Upper lobe of right lung (tissue), 1 donor: ENCODE data around the gene CDS1. TPM values are rescaled to one million over a fixed set of nuclear protein-coding genes. Genes with fewer than 3 reads are reported as not detected.
A peak's percentile ranks its signal among the peaks of the same experiment; 100 is the strongest.

ENCODE experiments used
- ATAC-seq: fragments of 200-7000 bp; cut with Tn5 transposase; one replicate; pipeline ENCODE4 v1.9.1; 2020; ENCODE audit warnings: mild to moderate bottlenecking, moderate library complexity
- DNase-seq: peaks from one replicate; pipeline ENCODE4 v3.0.0-alpha.2; 2020
- H3K27ac ChIP-seq: fragments of 200-600 bp; one replicate; pipeline ENCODE4 v1.8.0; 2022
- H3K27me3 ChIP-seq: fragments of 200-600 bp; one replicate; pipeline ENCODE4 v1.8.0; 2022; ENCODE audit warnings: mild to moderate bottlenecking
- H3K36me3 ChIP-seq: fragments of 200-600 bp; one replicate; pipeline ENCODE4 v1.8.0; 2022
- H3K4me1 ChIP-seq: fragments of 200-600 bp; one replicate; pipeline ENCODE4 v1.8.0; 2022
- H3K4me3 ChIP-seq: fragments of 200-600 bp; one replicate; pipeline ENCODE4 v1.8.0; 2022; ENCODE audit warnings: mild to moderate bottlenecking
- H3K9me3 ChIP-seq: fragments of 200-600 bp; one replicate; pipeline ENCODE4 v1.8.0; 2022
- intact Hi-C: fragments of 100-400 bp; cut with DNase I; formaldehyde crosslinking; loops from one replicate; pipeline ENCODE4 v1.11.0; 2022
- total RNA-seq: library from RNA; stranded (reverse); fragmentation: NEBNext Ultra II Directional; extraction: Animal tissue kit (Norgen Biotek cat#: 25700); gene quantifications from one replicate; pipeline ENCODE4 v1.2.1, GENCODE V29; 2021
- TF ChIP-seq, protein P1 (sequence below): fragments of 200-600 bp; IDR thresholded peaks from one replicate; pipeline ENCODE4 v1.8.0; 2022; ENCODE audit warnings: antibody characterized with exemption
- donor health status: DM: no; HTN: yes; CAD: no; lungs with severe emphysema.

The CDS1 gene
- total RNA-seq, 1 donor from 2014 or later, result 25.1 TPM

DNA sequence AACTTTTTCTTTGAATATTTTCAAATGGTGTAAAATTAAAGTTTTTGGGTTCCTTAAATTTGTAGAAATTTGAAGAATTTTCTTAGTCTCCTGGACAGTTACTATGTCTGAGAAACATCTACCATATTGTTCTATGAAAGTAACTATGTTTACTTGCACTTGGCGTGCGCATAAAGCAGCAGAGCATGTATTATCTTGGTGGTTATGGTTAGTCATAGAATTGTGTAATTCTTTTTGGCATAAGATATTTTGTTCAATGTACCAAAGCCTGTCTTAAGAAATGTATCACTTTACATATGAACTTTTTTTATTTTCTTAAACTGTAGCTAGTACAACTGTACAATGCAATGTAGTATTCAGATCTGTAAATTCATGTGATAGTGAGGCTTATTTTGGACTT lies 49.2 kb downstream of the CDS1 start:
- intact Hi-C loops, result no loop called here
- no peaks in the 10 kb centered on the region for H3K4me1 ChIP-seq
- TF ChIP-seq, protein P1, sequence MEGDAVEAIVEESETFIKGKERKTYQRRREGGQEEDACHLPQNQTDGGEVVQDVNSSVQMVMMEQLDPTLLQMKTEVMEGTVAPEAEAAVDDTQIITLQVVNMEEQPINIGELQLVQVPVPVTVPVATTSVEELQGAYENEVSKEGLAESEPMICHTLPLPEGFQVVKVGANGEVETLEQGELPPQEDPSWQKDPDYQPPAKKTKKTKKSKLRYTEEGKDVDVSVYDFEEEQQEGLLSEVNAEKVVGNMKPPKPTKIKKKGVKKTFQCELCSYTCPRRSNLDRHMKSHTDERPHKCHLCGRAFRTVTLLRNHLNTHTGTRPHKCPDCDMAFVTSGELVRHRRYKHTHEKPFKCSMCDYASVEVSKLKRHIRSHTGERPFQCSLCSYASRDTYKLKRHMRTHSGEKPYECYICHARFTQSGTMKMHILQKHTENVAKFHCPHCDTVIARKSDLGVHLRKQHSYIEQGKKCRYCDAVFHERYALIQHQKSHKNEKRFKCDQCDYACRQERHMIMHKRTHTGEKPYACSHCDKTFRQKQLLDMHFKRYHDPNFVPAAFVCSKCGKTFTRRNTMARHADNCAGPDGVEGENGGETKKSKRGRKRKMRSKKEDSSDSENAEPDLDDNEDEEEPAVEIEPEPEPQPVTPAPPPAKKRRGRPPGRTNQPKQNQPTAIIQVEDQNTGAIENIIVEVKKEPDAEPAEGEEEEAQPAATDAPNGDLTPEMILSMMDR, result no peak
- DNase-seq, result no peak
- H3K36me3 ChIP-seq, result no peaks in the 10 kb centered on the region
- no peak overlapping the region for H3K27ac ChIP-seq
- no peaks in the 10 kb centered on the region for H3K9me3 ChIP-seq
- no peak overlapping the region for H3K4me3 ChIP-seq
- H3K27me3 ChIP-seq, result no peaks in the 10 kb centered on the region
- ATAC-seq, result no peak

DNA sequence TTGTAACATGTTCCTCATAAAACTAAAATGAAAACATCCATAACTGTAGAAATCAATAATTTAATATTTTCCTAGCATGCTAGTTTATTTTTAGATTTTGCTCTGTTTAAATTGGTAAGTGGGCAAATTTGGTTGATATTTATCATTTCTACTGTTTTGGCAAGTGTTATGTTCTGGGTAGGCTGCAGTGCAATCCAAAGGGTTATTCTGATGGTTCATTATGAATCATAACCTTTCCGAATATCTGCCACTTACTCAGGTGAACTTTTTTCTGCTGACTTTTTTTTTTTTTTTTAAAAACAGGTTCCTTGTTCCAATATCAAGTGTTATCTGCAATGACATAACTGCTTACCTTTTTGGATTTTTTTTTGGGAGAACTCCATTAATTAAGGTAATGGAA lies 52.0 kb downstream of the CDS1 start:
- Histone ChIP-seq H3K4me1 (no peaks in the 10 kb centered on the region), H3K9me3 (no peaks in the 10 kb centered on the region), H3K27ac (no peak overlapping the region), H3K36me3 (no peaks in the 10 kb centered on the region), H3K27me3 (no peaks in the 10 kb centered on the region), H3K4me3 (no peak overlapping the region)
- intact Hi-C loops, result no loop called here
- TF ChIP-seq, protein P1, result no peak
- no peak for ATAC-seq
- DNase-seq, result no peak

DNA sequence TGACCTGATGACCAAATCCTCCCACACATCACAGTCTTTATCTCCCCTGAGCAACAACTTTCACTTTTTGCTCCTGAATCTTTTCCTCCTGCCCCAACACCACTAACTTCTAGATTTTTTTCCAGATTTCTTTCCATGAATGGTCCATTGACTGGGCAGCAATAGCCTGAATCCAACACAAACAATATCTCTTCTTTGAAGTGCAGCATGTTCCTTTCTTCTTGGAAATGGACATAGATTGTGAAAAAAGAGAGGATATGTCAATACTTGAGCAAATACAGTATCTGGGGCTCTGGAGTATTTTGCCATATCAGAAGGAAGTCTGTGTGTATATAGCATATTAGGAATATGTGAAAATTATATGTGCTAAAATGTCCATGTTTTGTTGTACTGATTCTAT lies 55.2 kb downstream of the CDS1 start:
- ATAC-seq (no peak), DNase-seq (no peak)
- Histone ChIP-seq H3K9me3 (no peaks in the 10 kb centered on the region), H3K4me3 (no peak overlapping the region), H3K27ac (no peak overlapping the region), H3K27me3 (no peaks in the 10 kb centered on the region), H3K4me1 (no peaks in the 10 kb centered on the region), H3K36me3 (peaks cover 9% of the 10 kb centered on the region)
- intact Hi-C loops, result no loop called here
- TF ChIP-seq, protein P1, result no peak

DNA sequence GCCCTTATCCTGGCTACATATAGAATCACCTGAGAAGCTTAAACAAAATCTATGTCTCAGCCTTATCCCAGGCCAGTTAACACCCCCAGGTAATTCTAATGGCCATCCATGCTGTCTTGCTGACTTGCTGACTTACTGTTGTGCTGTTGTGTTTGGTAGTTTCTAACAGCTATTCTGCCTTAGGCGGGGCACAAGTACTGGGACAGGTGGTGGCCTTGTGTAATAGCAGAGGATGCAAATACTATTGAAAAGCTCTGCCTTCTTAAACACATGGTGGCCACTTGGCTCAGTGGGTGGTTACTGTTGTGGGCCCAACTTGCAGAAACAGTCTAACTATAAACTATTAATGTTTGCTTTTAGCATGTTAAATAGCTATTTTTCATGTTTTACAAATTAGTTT lies 56.2 kb downstream of the CDS1 start:
- intact Hi-C loops, result no loop called here
- H3K36me3 ChIP-seq, result peaks cover 9% of the 10 kb centered on the region
- H3K27ac ChIP-seq, result no peak overlapping the region
- no peak overlapping the region for H3K4me3 ChIP-seq
- TF ChIP-seq, protein P1, result no peak
- no peaks in the 10 kb centered on the region for H3K9me3 ChIP-seq
- ATAC-seq (peak; percentile 22), DNase-seq (no peak)
- no peaks in the 10 kb centered on the region for H3K27me3 ChIP-seq
- H3K4me1 ChIP-seq, result no peaks in the 10 kb centered on the region

DNA sequence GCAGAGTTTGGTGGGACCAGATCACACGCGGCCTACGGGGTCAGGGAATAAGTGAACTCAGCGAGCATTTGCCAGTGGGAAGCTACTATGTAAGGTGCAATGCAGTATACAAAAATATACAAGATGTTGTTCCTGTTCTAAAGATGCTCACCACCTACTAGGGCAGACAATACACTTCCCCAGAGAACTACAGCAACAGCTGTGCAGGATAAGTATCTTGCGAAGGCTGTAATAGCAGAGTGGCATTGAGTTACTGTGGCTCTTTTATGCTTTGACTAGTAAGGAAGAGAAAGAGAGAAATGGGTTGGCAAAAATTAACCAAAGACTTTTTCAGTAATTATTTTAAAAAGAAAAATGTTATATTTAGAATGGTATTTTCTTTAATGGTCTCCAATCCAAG lies 61.2 kb downstream of the CDS1 start:
- Histone ChIP-seq H3K27ac (no peak overlapping the region), H3K4me3 (no peak overlapping the region), H3K4me1 (peaks cover 3% of the 10 kb centered on the region), H3K9me3 (no peaks in the 10 kb centered on the region), H3K27me3 (no peaks in the 10 kb centered on the region), H3K36me3 (peaks cover 9% of the 10 kb centered on the region)
- DNase-seq (no peak), ATAC-seq (no peak)
- intact Hi-C loops, result no loop called here
- TF ChIP-seq, protein P1, result no peak

DNA sequence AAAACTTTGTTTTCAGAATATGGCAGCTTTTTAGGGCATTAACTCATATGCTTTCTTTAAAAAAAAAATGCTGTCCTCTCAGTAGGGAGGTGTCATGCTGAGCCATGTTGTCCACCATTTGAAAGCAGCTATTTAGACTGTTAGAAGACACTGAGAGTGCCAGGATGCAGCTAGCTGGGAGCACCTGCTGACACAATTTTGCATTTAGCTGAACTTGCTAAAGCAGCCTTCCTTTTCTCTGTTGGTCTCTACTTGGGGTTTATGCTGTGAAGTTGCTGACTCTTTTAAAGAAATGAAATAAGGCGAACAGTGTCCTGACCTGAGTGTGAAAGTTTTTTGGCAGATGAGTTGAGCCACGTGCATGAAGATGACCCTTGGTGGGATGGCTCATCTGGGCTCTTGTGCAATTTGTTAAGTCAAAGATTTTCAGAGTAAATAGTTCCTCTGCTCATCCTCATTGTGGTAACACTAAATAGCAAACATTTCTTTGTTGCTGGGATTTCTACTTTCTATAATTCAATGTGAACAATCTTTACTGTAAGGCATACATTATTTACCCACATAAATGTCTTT lies 64.5 kb downstream of the CDS1 start:
- Histone ChIP-seq H3K4me1 (peaks cover 10% of the 10 kb centered on the region), H3K27ac (peak overlapping the region; percentile 40), H3K9me3 (no peaks in the 10 kb centered on the region), H3K4me3 (no peak overlapping the region), H3K36me3 (no peaks in the 10 kb centered on the region), H3K27me3 (no peaks in the 10 kb centered on the region)
- no peak for DNase-seq
- intact Hi-C loops, result no loop called here
- no peak for ATAC-seq
- TF ChIP-seq, protein P1, result no peak
